Loucy (cell line): Measurements from ENCODE around the gene ADGRL3.

Experiments
- H2AFZ ChIP-seq: fragments of 200-600 bp; sonication (generic); 2 replicates; pipeline ENCODE4 v1.6.0; 2016; ENCODE audit warnings: antibody characterized with exemption, mild to moderate bottlenecking, low read length, moderate library complexity
- H3F3A ChIP-seq: fragments of 200-600 bp; 2 replicates; pipeline ENCODE4 v1.6.0; 2016; ENCODE audit warnings: antibody characterized with exemption, low read depth, mild to moderate bottlenecking
- H3K27me3 ChIP-seq: fragments of 200-600 bp; sonication (generic); 2 replicates; pipeline ENCODE4 v1.6.1; 2014; ENCODE audit warnings: low read length, mild to moderate bottlenecking; ENCODE audit not compliant: insufficient read depth, poor library complexity, severe bottlenecking
- H3K36me3 ChIP-seq: fragments of 200-600 bp; sonication (generic); 2 replicates; pipeline ENCODE4 v1.6.1; 2016; ENCODE audit warnings: low read length; ENCODE audit not compliant: insufficient read depth
- H3K4me1 ChIP-seq: fragments of 200-600 bp; sonication (generic); 2 replicates; pipeline ENCODE4 v1.5.1; 2014; ENCODE audit warnings: low read length, mild to moderate bottlenecking; ENCODE audit not compliant: insufficient read depth, poor library complexity, severe bottlenecking
- H3K4me2 ChIP-seq: fragments of 200-600 bp; sonication (generic); 2 replicates; pipeline ENCODE4 v1.6.0; 2014; ENCODE audit warnings: antibody characterized with exemption, low read length, low read depth, mild to moderate bottlenecking; ENCODE audit not compliant: poor library complexity, severe bottlenecking
- H3K4me3 ChIP-seq: fragments of 200-600 bp; sonication (generic); 2 replicates; pipeline ENCODE4 v1.5.1; 2014; ENCODE audit warnings: low read length, mild to moderate bottlenecking, mixed read lengths; ENCODE audit not compliant: poor library complexity, severe bottlenecking
- H3K79me2 ChIP-seq: fragments of 200-600 bp; sonication (generic); 2 replicates; pipeline ENCODE4 v1.6.1; 2014; ENCODE audit warnings: low read length; ENCODE audit not compliant: insufficient read depth
- H3K9ac ChIP-seq: fragments of 200-600 bp; sonication (generic); 2 replicates; pipeline ENCODE4 v1.6.0; 2014; ENCODE audit warnings: mild to moderate bottlenecking, low read depth, low read length, moderate library complexity; ENCODE audit not compliant: poor library complexity, severe bottlenecking
- H3K9me2 ChIP-seq: fragments of 200-600 bp; sonication (generic); replicated peaks from 2 replicates; pipeline ENCODE4 v1.6.1; 2016; ENCODE audit warnings: low read depth, low read length, mixed read lengths
- H3K9me3 ChIP-seq: fragments of 200-600 bp; sonication (generic); 2 replicates; pipeline ENCODE4 v1.6.1; 2014; ENCODE audit warnings: mild to moderate bottlenecking, antibody characterized with exemption, low read length, low read depth; ENCODE audit not compliant: insufficient read depth
- H4K20me1 ChIP-seq: fragments of 200-600 bp; sonication (generic); 2 replicates; pipeline ENCODE4 v1.6.0; 2014; ENCODE audit warnings: antibody characterized with exemption, low read length, mild to moderate bottlenecking; ENCODE audit not compliant: insufficient read depth, poor library complexity, severe bottlenecking
- CTCF ChIP-seq: fragments of 200-600 bp; sonication (generic); conservative IDR thresholded peaks from 2 replicates; pipeline ENCODE4 v1.5.1; 2014; ENCODE audit warnings: mild to moderate bottlenecking, antibody characterized with exemption, low read length
- EZH2phosphoT487 ChIP-seq: fragments of 200-600 bp; IDR thresholded peaks from 2 replicates; pipeline ENCODE4 v1.6.1; 2018; ENCODE audit warnings: antibody characterized with exemption, mild to moderate bottlenecking, moderate library complexity, borderline replicate concordance

Gene ADGRL3

GRCh38 chr4:61543976-61544375, 343.9 kb downstream of the ADGRL3 start:
- Histone ChIP-seq H3K79me2 (no peaks in the 10 kb centered on the region), H2AFZ (no peak overlapping the region), H3K4me2 (no peak overlapping the region), H3F3A (no peaks in the 10 kb centered on the region), H3K9ac (no peak overlapping the region), H3K4me1 (no peaks in the 10 kb centered on the region), H3K4me3 (no peak overlapping the region), H3K36me3 (no peaks in the 10 kb centered on the region), H3K9me2 (no peaks in the 10 kb centered on the region), H3K9me3 (no peaks in the 10 kb centered on the region), H3K27me3 (no peaks in the 10 kb centered on the region), H4K20me1 (no peaks in the 10 kb centered on the region)
- TF ChIP-seq CTCF = no peak
- no peak for TF ChIP-seq EZH2phosphoT487

- H3K4me2 ChIP-seq = no peak overlapping the region
- no peaks in the 10 kb centered on the region for H3K9me2 ChIP-seq
- no peak overlapping the region for H3K9ac ChIP-seq
- no peak overlapping the region for H2AFZ ChIP-seq
- no peak for TF ChIP-seq CTCF
- no peak for TF ChIP-seq EZH2phosphoT487
- H3K4me3 ChIP-seq = no peak overlapping the region
- H3K79me2 ChIP-seq = no peaks in the 10 kb centered on the region
- no peaks in the 10 kb centered on the region for H3K27me3 ChIP-seq
- no peaks in the 10 kb centered on the region for H3K9me3 ChIP-seq
- no peaks in the 10 kb centered on the region for H3K4me1 ChIP-seq
- H3K36me3 ChIP-seq = no peaks in the 10 kb centered on the region
- H4K20me1 ChIP-seq = no peaks in the 10 kb centered on the region
- H3F3A ChIP-seq = no peaks in the 10 kb centered on the region
Observed at GRCh38 chr4:61545902-61546480, 345.9 kb downstream of the ADGRL3 start.

GRCh38 chr4:61549336-61549735, 349.2 kb downstream of the ADGRL3 start:
- Histone ChIP-seq H3K4me3 (no peak overlapping the region), H3K36me3 (no peaks in the 10 kb centered on the region), H3K27me3 (no peaks in the 10 kb centered on the region), H3K4me2 (no peak overlapping the region), H2AFZ (no peak overlapping the region), H3K9ac (no peak overlapping the region), H3F3A (no peaks in the 10 kb centered on the region), H3K9me3 (no peaks in the 10 kb centered on the region), H3K4me1 (no peaks in the 10 kb centered on the region), H3K79me2 (no peaks in the 10 kb centered on the region), H4K20me1 (no peaks in the 10 kb centered on the region), H3K9me2 (no peaks in the 10 kb centered on the region)
- TF ChIP-seq CTCF = no peak
- TF ChIP-seq EZH2phosphoT487 = no peak
